Activated naive CD4-positive, alpha-beta T cell treated with anti-CD3 and anti-CD28 coated beads, Interleukin-2, amount 50 U/mL, for 72 hours (primary cell): ENCODE measurements around the gene ANKS1B. TPM values are rescaled to one million over a fixed set of nuclear protein-coding genes. Genes with fewer than 3 reads are reported as not detected.

ENCODE experiments used
- ATAC-seq, 2 donors: fragments of 150-1000 bp; cut with Tn5 transposase; 2 replicates each; pipeline ENCODE4 v1.10.0; 2021; ENCODE audit warnings: mild to moderate bottlenecking in 2 of 2, moderate library complexity in 2 of 2
- DNase-seq, 2 donors: peaks; one replicate each; pipeline ENCODE4 v3.0.0; 2021 to 2022; ENCODE audit warnings: low spot score in 2 of 2
- H3K27ac Mint-ChIP-seq, 2 donors: one replicate each; pipeline ENCODE4 v1.8.0; 2022; ENCODE audit warnings: mild to moderate bottlenecking in 2 of 2, mixed read lengths in 2 of 2
- H3K36me3 Mint-ChIP-seq, 2 donors: one replicate each; pipeline ENCODE4 v1.8.0; 2022; ENCODE audit warnings: mixed read lengths in 2 of 2
- H3K9me3 Mint-ChIP-seq, 2 donors: one replicate each; pipeline ENCODE4 v1.8.0; 2022; ENCODE audit warnings: mixed read lengths in 2 of 2
- total RNA-seq, 2 donors: library from RNA; stranded (reverse); gene quantifications; one replicate each; pipeline ENCODE4 v1.2.3, GENCODE V29; 2022

ANKS1B gene
- total RNA-seq, 2 donors from 2014 or later, result 0.16 TPM; not detected in 1

DNA sequence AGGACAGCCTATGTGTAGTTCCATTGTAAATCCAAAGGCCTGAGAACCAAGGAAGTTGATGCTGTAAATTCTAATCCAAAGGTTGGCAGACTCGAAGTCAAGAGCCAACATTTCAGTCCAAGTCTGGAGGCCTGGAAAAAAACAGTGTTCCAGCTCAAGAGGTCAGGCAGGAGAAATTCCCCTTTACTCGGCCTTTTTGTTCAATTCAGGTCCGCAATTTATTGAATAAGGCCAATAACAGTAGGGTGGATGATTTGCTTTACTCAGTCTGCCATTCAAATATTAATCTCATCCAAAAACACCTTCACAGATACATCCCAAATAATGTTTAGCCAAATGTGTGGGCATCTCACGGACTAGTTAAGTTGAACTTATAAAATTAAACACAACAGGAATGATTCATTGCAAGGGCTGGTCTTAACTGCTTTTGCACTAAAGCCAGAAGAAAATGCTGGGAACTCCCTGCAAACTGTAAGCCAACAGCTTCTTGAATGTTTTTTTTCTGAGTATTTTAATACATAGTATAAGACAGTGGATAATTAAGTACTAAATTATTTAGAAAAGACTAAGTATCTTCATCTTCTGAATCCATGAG lies 534.6 kb downstream of the ANKS1B start:
- no peak for DNase-seq
- H3K36me3 Mint-ChIP-seq, result no peaks in the 10 kb centered on the region
- peaks cover 13 to 14% of the 10 kb centered on the region in 2 donors for H3K9me3 Mint-ChIP-seq
- no peak overlapping the region for H3K27ac Mint-ChIP-seq
- no peak for ATAC-seq

DNA sequence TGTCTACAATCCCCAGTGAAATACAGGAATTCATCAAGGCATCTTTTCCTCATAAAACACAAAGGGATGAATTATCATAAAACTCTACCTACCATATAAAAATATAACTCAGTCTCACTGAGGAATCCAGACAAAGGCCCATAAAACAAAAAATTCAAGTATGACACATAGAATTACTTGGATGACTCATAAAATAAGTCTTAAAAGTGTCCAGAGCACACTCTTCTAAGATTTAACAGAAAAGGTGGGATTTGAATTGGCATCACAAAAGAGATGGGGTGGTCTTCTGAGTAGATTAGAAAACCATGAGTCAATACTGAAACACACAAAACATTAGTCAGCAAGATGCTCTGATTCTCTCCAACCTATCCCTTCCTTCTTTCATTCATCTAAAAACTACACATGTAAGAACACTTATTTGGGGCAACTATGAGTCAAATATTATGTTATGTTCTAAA lies 539.8 kb downstream of the ANKS1B start:
- DNase-seq, result no peak
- H3K36me3 Mint-ChIP-seq, result no peaks in the 10 kb centered on the region
- no peak overlapping the region for H3K27ac Mint-ChIP-seq
- peaks cover 9 to 21% of the 10 kb centered on the region in 2 donors for H3K9me3 Mint-ChIP-seq
- ATAC-seq, result peak in 1 of 2 donors; percentile 24

DNA sequence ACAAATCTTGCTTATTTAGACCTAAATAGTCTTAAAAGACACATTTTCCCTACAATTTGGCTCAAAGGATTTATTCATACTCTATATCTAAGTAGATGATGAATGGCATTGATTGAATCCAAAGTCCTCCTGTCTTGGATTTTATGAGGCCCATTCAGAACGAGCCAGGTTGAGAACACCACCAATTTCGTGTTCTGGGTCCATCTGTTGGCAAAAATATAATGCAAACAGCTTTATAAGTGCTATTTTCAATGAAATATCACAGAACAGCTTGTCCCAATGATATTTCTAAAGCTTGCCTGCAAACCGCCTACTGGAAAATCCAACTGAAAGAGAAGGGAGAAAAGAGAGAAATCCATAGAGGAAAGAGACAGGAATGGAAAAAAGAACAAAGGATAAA lies 542.0 kb downstream of the ANKS1B start:
- DNase-seq, result no peak
- no peak overlapping the region for H3K27ac Mint-ChIP-seq
- no peaks in the 10 kb centered on the region for H3K36me3 Mint-ChIP-seq
- H3K9me3 Mint-ChIP-seq, result peaks cover 9 to 23% of the 10 kb centered on the region in 2 donors
- ATAC-seq, result no peak

DNA sequence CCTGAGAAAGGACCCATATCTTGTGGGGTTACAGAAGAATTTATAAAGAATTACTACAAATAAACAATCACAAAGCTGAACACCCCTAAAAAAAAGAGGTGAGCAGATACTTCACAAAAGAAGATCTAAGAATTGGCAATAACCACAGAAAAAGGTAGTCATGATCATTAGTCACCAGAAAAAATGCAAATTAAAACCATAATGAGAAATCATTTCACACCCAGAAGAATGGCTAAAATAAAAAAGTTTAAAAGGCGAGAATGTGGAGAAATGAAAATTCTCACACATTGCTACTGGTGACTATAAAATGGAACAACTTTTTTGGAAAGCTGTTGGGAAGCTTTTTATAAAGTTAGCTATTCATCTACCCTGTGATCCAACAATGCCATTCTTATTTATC lies 545.3 kb downstream of the ANKS1B start:
- Mint-ChIP-seq H3K9me3 (peaks cover 5 to 14% of the 10 kb centered on the region in 2 donors), H3K36me3 (no peaks in the 10 kb centered on the region), H3K27ac (no peak overlapping the region)
- DNase-seq, result no peak
- no peak for ATAC-seq

DNA sequence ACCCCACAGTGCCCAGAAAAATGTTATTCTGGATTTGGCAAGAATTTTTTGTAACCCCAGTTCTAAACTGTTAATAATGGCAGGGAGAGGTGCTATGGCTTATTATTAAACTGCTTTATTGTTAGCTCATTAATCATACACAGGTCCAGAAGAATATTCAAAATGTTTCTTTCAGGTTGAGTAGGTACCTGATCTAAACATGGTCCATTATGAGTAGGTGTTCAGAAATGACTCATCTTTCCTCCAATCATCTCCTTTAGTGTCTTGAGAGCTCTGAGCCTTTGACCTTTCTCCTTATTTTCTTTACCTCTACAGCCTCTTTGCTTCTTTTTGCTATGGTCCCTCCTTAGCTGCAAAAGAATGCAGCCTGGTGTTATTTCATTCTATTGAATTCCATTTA lies 548.2 kb downstream of the ANKS1B start:
- ATAC-seq (peak; percentile 53 to 88), DNase-seq (no peak)
- Mint-ChIP-seq H3K9me3 (peaks cover 18 to 19% of the 10 kb centered on the region in 2 donors), H3K27ac (no peak overlapping the region), H3K36me3 (no peaks in the 10 kb centered on the region)

DNA sequence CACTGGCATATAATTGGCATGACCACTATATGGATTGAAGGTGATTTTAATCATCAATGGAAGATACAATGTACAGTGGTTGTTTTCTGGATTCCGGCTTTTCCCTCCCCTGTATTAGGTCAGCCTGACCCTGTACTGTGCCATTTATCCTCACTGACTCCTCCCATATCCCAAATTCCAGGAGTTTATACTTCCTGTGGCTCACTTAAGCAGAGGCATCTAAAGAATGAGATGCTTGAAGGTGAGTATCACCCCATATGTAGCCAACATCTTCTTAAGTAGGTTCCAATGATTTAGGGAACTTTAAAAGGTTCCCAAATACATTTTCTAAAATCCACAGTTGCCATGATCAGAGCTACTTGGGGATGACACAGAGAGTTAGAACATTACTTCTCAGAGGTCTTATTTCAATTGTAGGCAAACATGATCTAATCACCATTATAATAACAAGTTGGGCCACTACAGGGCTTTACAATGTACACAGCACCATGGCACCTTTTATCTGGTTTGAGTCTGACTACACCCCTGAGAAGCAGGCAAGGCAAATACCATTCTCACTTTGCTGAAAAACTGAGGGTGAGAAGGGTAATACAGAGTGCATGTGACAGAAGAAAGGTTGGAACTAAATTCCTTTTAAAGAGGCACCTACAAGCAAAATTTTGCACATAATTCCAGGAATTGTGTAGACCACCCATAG lies 549.5 kb downstream of the ANKS1B start:
- H3K9me3 Mint-ChIP-seq, result peaks cover 19 to 20% of the 10 kb centered on the region in 2 donors
- no peaks in the 10 kb centered on the region for H3K36me3 Mint-ChIP-seq
- H3K27ac Mint-ChIP-seq, result no peak overlapping the region
- ATAC-seq (no peak), DNase-seq (no peak)

DNA sequence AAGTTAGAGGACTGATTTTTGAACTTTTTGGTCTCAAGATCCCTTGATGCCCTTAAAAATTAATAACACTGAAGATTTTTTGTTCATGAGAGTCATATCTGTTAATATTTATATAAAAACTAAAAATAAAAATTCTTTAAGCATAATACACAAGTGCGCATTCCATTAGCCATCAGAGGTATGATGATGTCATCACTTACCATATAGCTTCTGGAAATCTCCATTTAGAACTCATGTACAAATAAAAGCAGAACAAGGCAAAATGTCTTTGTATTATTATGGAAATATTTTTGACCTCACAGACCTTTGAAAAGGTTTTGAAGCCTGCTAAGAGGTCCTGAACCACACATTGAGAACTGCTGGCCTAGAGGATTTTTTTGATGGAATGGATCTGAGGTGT lies 551.6 kb downstream of the ANKS1B start:
- Mint-ChIP-seq H3K27ac (no peak overlapping the region), H3K36me3 (no peaks in the 10 kb centered on the region), H3K9me3 (peaks cover 20 to 23% of the 10 kb centered on the region in 2 donors)
- ATAC-seq (no peak), DNase-seq (no peak)

DNA sequence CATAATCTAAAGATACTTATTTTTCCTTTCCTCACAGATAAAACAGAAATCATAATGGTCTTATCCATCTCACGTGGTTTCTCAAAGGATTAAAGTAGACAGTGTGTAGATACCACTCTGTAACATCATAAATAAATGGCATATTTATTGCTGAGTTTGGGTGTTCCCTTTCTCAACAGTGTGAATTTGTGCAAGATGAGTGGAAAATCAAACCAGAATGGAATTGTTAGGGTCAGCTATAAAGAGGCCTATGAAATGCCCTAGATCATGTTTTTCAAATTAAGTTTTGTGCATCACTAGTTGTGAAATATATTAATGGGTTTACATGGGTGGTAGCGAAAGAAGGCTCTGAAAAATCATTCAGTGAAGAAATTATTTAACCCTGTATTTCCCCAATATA lies 553.5 kb downstream of the ANKS1B start:
- Mint-ChIP-seq H3K27ac (no peak overlapping the region), H3K9me3 (peaks cover 21 to 34% of the 10 kb centered on the region in 2 donors), H3K36me3 (no peaks in the 10 kb centered on the region)
- no peak for ATAC-seq
- DNase-seq, result no peak

DNA sequence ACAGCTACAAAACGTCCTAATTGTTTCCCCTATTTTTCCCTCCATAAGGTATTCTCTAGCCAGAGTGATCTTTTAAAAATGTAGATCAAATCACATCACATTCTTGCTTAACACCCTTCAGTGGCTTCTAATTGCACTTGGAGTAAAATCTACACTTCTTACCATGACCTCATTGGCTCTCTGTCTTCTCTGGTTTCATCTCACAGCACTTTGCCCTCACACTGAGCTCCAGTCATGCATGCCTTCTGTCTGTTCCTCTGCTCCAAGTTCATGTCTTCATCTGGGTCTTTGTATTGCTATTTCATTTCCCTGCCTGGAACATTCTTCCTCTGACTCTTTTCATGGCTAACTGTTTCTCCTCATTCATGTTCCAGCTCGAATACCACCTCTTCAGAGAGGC lies 557.6 kb downstream of the ANKS1B start:
- ATAC-seq, result no peak
- Mint-ChIP-seq H3K9me3 (peaks cover 21 to 27% of the 10 kb centered on the region in 2 donors), H3K27ac (no peak overlapping the region), H3K36me3 (no peaks in the 10 kb centered on the region)
- DNase-seq, result no peak

DNA sequence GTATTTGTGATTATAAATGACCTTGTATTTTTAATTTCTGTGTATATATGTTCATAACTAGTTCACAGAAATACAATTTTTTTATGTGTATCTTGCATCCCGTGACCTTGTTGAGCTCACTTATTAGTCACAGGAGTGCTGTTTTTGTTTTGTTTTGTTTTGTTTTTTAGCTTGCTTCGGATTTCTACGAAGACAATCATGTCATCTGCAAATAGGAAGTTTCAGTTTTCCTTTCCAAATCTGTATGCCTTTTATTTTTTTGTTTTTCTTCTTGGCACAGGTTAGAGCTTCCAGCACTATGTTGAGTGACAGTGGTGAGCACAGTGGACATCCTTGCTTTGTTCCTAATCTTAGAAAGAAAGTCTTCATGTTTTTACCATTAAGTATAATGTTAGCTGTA lies 566.4 kb downstream of the ANKS1B start:
- H3K36me3 Mint-ChIP-seq, result no peaks in the 10 kb centered on the region
- peaks cover 13 to 26% of the 10 kb centered on the region in 2 donors for H3K9me3 Mint-ChIP-seq
- no peak overlapping the region for H3K27ac Mint-ChIP-seq
- no peak for DNase-seq
- no peak for ATAC-seq

DNA sequence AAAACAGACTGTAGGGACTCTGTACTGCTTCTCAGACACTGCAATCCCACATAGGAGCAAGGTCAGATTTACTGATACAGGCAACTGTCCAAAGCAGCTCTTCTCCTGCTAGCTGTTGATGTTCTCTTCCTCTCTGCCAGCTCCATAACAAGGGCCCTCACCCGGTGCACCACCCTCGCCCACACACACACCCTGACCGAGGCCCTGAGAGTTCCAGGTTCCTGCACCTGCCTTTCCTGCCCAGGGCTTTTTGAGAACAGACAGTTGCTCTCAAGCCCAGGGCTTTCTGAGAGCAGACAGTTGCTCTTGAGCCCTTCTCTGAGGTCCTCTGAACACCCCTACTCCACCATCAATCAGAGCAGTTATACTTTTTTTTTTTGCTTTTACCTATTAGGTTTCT lies 571.0 kb downstream of the ANKS1B start:
- Mint-ChIP-seq H3K36me3 (no peaks in the 10 kb centered on the region), H3K9me3 (peaks cover 11 to 33% of the 10 kb centered on the region in 2 donors), H3K27ac (no peak overlapping the region)
- DNase-seq (no peak), ATAC-seq (no peak)

DNA sequence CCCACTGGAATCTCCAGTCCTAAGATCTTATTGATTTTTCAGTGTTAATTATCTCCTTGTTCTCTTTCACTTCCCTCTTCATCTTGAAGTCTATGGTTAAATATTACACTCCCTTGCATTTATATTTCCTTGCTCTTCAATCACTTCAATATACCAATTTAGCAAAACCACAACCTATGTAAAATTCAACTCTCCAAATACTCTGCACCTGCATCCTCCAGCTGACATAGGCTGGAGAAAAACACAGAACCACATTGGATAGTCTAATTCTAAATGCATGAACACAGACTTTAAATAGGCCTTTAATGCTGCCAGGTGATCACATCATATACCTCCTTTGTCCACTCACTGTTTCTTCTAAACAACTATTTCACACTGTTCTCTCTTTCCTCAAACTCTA lies 591.0 kb downstream of the ANKS1B start:
- ATAC-seq (no peak), DNase-seq (no peak)
- no peaks in the 10 kb centered on the region for H3K36me3 Mint-ChIP-seq
- H3K9me3 Mint-ChIP-seq, result peaks cover 0 to 5% of the 10 kb centered on the region in 2 donors
- H3K27ac Mint-ChIP-seq, result no peak overlapping the region

DNA sequence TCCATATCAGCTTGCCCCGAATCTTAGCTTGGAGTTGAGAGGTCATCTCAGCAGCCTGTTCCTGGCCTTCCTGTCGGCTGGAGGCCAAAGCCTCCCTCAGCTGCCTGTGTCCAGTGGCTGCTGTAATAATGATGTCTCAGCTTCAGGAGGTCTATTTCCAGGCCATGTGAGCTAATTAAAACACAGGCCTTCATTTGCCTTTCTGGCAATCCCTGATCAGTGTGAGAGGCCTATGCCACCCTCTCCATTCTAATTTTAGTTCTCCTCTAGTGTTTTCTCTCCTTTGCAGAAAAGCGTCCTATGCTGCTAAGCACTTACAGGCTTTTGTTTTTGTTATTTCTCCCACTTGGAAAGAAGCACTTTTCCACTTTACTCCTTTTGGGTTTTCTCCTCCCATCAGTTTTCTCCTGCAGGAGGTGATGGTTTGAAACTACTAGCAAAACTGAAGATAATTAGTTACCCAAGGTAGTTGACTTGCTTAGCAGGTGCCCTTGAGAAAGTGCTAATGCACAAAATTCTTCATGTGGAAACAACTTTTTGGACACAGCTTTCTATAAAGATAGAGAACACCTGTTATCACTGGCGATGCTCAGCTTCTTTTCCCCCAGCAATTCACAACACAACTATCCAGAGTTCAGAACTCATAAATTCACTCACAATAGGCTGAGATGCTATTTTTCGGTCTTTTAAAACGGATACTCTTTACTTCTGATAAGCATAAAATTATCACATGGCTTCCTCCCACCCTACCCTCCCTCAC lies 592.5 kb downstream of the ANKS1B start:
- ATAC-seq (no peak), DNase-seq (no peak)
- Mint-ChIP-seq H3K27ac (no peak overlapping the region), H3K36me3 (no peaks in the 10 kb centered on the region), H3K9me3 (peaks cover 0 to 5% of the 10 kb centered on the region in 2 donors)

DNA sequence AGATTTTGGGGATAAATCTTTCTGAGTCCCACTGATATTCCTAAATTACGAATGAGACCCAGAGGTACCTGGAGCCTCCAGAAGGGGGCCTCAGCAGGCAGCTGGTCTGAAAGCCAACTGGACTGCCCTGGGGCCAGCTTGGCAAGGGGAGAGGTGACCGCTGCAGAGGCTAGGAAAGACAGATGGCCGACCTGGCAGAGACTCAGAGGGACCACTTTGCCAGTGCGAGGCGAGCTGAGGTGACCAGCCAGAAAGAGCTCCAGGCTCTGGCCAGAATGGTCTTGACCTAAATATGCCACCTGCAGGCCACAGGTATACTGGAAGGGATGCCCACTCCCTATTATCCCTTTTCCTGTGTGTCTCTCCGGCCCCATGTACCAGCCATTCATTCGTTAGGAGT lies 594.0 kb downstream of the ANKS1B start:
- Mint-ChIP-seq H3K9me3 (peaks cover 0 to 5% of the 10 kb centered on the region in 2 donors), H3K27ac (no peak overlapping the region), H3K36me3 (no peaks in the 10 kb centered on the region)
- no peak for ATAC-seq
- DNase-seq, result no peak

DNA sequence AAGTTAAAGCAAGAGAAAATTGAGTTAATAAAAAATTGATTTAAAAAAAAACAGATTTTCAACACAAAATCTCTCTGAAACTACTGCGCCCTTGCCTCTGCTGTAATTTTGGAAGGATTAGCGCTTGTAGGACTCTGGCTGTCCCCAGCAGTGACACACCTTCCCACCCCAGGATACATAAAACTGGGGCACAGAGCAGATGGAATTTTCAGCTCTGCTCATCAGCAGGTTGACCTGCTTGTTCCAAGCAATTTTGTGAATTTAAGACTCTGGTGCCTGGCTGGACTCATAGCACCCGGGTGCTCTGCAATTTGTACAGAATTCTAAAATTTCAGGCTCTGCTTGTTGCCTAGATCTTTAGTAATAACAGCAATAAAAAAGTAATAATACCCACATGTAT lies 595.0 kb downstream of the ANKS1B start:
- no peak for DNase-seq
- no peak for ATAC-seq
- H3K27ac Mint-ChIP-seq, result no peak overlapping the region
- peaks cover 0 to 5% of the 10 kb centered on the region in 2 donors for H3K9me3 Mint-ChIP-seq
- H3K36me3 Mint-ChIP-seq, result no peaks in the 10 kb centered on the region

DNA sequence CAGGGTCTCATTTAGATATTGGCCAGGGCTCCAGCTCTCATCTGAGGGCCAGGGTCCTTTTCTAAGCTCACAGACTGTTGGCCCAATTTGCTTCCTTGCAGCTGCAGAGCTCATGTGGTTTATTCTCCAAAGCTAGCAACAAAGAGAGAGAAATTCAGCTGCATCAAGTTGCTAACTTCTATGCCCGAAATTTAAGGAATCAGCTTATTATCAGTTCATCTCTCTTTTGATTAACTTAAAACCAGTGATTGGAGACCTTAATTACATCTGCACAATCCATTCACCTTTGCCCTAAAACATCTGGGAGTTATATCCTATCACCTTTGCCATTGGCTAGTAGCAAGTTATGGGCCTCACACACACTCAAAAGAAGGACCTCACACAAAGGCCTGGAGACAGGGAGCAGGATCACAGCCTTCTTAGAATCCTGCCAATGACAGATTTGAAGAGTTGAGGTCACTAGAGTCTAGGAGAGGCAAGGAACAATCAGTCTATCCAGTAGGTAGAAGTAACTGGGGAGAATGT lies 596.0 kb downstream of the ANKS1B start:
- Mint-ChIP-seq H3K36me3 (no peaks in the 10 kb centered on the region), H3K9me3 (peaks cover 0 to 10% of the 10 kb centered on the region in 2 donors), H3K27ac (no peak overlapping the region)
- DNase-seq (no peak), ATAC-seq (no peak)

DNA sequence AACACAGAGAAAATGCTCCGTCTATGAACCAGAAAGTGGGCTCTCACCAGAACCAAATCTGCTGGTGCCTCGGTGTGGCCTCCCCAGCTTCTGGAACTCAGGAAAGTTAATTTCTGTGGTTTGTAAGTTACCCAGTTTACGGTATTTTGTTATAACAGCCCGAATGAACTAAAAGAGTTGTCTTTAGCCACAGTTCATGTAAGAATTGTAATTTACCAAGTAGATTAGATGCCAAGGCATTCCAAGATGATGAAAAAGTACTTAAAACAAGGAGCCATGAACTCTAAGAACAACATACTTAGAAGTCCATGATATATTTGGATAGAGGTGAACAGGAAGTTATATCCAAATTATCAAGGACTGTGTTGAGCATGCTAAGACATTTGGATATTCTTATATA lies 597.1 kb downstream of the ANKS1B start:
- no peak for ATAC-seq
- Mint-ChIP-seq H3K27ac (no peak overlapping the region), H3K36me3 (no peaks in the 10 kb centered on the region), H3K9me3 (peaks cover 0 to 10% of the 10 kb centered on the region in 2 donors)
- no peak for DNase-seq
